ENCODE data around the gene MEPCE.

- TF ChIP-seq TAF1 (IDR thresholded peaks at IDR 0.05; ENCODE audit: low read depth, low read length) (no peak), RAD21 (IDR thresholded peaks at IDR 0.05 in 1 of 2, conservative IDR thresholded peaks at IDR 0.05 in 1 of 2; ENCODE audit: low read depth in 2 of 2, low read length in 2 of 2) (no peak), BRCA1 (IDR thresholded peaks at IDR 0.05; ENCODE audit: low read depth, low read length) (no peak), POLR2AphosphoS5 (IDR thresholded peaks at IDR 0.05; ENCODE audit: low read depth, low read length) (no peak), RBBP5 (IDR thresholded peaks at IDR 0.05; ENCODE audit: borderline replicate concordance, low read depth, low read length) (no peak), SP1 (IDR thresholded peaks at IDR 0.05; ENCODE audit: low read depth, low read length) (no peak), TEAD4 (IDR thresholded peaks at IDR 0.05; ENCODE audit: low read depth, low read length) (no peak), MAX (IDR thresholded peaks at IDR 0.05) (no peak), EP300 (IDR thresholded peaks at IDR 0.05; ENCODE audit: borderline replicate concordance in 1 of 2, low read depth in 2 of 2, low read length in 2 of 2) (no peak), NANOG (IDR thresholded peaks at IDR 0.05; ENCODE audit: insufficient read depth, low read depth, low read length, poor library complexity, severe bottlenecking) (no peak), POLR2A (IDR thresholded peaks at IDR 0.05; ENCODE audit: control extremely low read depth in 1 of 2, low read depth in 2 of 2, low read length in 2 of 2) (no peak)
- TF ChIP-seq, protein P1, sequence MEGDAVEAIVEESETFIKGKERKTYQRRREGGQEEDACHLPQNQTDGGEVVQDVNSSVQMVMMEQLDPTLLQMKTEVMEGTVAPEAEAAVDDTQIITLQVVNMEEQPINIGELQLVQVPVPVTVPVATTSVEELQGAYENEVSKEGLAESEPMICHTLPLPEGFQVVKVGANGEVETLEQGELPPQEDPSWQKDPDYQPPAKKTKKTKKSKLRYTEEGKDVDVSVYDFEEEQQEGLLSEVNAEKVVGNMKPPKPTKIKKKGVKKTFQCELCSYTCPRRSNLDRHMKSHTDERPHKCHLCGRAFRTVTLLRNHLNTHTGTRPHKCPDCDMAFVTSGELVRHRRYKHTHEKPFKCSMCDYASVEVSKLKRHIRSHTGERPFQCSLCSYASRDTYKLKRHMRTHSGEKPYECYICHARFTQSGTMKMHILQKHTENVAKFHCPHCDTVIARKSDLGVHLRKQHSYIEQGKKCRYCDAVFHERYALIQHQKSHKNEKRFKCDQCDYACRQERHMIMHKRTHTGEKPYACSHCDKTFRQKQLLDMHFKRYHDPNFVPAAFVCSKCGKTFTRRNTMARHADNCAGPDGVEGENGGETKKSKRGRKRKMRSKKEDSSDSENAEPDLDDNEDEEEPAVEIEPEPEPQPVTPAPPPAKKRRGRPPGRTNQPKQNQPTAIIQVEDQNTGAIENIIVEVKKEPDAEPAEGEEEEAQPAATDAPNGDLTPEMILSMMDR (IDR thresholded peaks at IDR 0.05; ENCODE audit: control extremely low read depth in 1 of 3, insufficient read depth in 1 of 3, low read depth in 1 of 3, low read length in 3 of 3): no peak
Measured at GRCh38 chr7:100477871-100478267, 48.2 kb downstream of the MEPCE start.

All from H1 (cell line).